Hematopoietic multipotent progenitor cell (in vitro differentiated cells): ENCODE results near the gene SHTN1. TPM values are rescaled to one million over a fixed set of nuclear protein-coding genes. Genes with fewer than 3 reads are reported as not detected.

ENCODE experiments used
- DNase-seq, 3 donors: peaks; one replicate each; pipeline ENCODE4 v3.0.0-alpha.2; 2011 to 2015; ENCODE audit warnings: low read depth in 2 of 3, low spot score in 2 of 3
- total RNA-seq: library from RNA; depleted of rRNA; stranded (reverse); fragments of >200 nt; gene quantifications from one replicate; pipeline ENCODE4 v1.2.3, GENCODE V29; 2012

SHTN1 gene
- total RNA-seq, 1 donor, result 0.54 TPM

DNA sequence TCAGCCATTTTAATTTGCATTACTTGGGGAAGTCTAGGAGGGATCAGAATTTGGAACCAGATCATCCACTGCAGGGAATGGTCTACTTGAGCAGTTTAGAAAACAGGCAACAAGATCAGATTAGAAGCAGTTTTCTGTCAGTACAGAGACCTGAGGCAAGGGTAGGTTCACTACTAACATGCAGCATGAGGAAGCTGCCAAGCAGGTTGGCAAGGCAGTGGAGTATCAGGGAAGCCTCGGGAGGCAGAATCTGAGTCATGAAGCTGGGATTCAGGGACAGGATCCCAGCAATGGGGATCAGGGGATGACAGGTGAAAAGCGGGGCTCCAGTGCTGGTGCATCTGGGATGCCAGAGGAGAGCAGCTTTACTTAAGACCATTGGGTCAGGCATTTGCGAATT lies 127.6 kb downstream of the SHTN1 start:
- DNase-seq, result no peak

DNA sequence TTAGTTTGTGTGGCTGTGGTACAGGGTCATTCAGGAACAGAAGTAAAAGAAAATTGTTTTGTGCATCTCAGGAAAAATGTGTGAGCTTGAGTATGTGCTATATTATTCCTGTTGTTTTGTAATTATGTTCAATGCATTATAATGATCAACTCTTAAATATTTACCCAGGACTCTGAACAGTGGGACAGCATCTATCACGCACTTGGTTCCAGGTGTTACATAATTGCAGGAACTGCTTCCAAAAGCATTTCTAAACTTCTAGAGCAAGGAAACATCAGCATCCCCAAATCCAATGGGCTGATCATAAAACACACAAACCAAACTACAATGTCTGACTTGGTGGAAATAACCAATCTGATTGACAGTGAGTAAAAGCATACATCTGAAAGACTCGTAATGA lies 129.1 kb downstream of the SHTN1 start:
- DNase-seq, result no peak

DNA sequence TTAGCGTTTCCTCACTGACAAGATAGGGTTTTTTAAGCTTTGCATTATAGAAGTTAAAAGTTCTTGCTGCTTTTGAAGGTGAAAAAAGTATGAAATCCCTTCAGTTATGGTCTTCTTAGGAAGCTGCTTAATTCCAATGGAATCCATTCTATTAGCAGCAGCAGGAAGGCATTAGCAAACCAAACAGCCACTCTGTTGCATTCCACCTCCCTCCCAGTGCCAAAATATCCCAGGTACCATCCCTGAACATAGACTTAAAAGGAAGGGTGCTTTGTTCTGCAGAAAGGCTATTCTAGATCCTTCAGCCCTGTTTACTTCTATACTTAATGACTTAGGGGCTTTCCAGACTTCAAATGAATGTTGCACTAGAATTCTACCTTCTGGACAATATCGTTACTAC lies 131.9 kb downstream of the SHTN1 start:
- DNase-seq, result no peak

DNA sequence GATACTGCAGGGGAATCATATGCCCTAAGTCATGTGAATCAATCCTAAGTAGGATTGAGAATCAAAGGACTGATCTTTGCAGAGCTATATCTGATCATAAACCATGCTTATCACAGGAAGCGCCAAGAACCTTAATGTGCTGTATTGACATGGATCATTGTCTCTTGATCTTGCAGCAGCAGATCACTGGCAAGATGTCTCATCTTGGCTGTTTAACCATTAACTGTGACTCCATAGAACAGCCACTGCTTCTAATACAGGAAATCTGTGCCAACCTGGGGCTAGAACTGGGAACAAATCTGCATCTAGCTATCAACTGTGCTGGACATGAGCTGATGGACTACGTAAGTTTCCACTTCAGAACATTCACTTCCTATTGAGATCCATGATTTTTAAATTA lies 134.0 kb downstream of the SHTN1 start:
- no peak for DNase-seq

DNA sequence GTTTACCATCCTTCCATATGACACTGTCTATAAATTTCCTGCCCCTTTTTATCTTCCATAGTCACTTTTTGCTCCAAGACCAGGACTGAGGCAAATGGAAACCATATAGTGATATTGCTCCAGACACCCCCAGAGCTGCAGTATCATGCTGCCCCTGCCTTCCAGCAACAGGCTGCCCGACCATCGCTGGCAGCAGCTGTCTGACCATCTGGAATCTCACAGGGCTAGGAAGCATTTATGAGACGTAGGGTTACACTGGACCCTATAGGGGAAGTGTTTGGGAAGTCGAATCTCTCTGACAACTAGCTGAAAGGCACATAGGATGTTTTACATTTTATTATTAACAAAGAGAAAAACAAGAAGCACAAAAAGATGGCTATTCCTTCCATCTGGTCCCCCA lies 136.3 kb downstream of the SHTN1 start:
- DNase-seq, result no peak

DNA sequence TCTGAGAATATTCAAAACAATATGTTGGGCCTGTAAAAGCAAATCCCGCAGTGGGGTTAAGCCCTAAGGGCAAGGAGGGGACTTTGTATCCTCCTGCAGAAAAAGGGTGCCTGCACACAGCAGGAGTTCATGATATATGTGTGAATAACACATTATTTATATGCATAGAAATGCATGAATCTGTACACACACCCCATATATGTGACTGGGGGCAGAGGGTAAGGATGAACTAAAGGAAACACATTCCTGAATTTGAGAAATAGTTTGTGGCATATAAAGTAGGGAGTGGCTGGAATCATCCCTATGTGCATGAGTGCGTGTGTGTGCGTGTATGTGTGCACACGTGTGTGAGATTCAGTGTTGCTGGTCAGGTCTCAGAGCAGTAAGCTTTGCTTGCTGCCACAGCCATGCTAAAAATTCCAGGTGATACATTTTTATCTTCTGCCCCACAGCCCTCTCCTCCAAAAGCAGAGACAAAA lies 136.8 kb downstream of the SHTN1 start:
- no peak for DNase-seq

DNA sequence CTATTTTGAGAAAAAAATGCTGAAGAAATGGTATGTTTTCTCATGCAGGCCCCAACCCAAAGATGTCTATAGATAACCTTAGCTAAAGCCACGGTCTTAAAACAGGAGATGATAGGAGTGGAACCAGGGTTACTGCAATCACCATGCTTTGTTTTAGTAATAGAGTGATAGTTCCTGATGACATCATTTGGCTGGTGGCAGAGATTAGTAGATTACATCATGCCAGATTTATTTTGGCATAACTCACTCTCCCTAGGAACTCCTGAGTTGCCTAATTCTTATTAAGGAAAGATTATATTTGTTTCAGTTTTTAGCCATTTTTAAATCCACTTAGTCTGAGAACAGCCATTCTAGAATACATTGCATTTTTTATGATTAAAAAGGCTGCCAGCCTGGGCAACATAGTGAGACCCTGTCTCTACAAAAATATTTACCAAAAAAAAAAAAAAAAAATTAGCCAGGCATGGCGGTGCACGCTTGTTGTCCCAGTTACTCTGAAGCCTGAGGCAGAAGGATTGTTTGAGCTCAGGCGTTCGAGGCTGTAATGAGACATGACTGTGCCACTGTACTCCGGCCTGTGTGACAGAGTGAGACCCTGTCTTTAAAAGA lies 137.9 kb downstream of the SHTN1 start:
- DNase-seq, result no peak

DNA sequence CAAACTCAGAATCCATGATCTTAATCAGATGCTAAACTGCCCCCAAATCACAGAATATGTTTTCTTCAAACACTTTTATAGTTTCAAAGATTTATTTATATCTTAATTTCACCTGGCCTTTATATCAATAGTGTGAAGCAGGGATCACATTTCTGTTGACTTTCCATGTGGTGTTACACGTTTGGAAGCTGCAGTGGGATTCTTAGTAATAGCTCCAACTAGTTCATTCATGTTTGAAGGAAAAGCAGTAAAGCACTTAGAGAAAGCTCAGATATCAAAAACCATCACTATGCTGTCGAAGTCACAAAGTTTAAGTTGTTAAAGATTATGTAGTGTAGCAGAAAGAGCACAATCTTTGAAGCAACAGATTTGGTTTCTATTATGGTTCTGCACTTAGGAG lies 138.9 kb downstream of the SHTN1 start:
- DNase-seq, result no peak

DNA sequence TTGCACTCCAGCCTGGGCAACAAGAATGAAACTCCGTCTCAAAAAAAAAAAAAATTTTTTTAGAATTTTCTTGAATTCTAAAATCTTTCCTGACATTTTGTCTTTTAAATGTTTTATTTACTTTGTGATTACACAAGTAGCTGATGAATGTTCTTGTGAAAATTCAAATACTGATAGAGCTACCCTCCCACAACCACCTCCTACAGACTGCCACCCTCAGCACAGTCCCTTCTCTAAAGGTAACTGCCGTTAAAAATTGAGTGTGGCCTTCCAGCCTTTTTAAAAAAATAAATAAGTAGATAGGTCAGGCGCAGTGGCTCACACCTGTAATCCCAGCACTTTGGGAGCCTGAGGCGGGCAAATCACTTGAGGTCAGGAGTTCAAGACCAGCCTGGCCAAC lies 140.6 kb downstream of the SHTN1 start:
- no peak for DNase-seq

DNA sequence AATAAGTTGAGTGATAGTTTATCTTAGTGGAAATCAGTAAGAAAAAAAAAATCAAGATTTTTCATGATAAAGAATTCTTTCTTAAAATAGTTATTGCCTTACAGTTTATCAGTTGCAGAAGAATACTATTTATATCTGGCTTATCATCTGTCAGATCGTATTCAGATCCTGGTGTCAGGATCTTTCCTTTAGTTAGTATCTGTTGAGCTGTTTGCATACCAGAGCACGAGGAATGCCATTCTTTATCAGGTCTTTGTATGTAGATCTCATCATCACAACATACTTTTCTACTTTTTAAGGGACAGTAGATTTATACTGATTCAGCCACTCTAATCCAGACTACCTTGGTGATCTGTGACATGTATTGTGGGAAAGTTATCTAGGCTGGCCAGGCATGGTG lies 143.2 kb downstream of the SHTN1 start:
- no peak for DNase-seq

DNA sequence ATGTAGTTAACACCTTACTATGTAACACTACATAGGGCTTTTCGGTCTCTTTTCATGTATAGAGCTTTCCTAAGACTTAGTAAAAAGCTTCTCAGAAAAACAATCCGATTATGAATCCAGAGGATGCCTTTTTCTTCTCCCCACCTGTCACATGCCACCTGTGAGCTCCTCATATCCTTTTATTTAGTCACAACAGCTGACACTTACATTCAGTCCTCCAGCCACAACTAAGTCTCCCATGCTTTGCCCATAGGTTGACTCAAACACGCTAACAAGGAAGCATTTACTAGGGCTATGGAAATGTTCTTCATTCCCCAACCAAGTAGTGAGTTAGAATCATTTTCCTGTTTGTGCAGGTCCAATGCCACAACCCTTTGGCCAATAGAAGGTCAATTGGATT lies 147.8 kb downstream of the SHTN1 start:
- no peak for DNase-seq

DNA sequence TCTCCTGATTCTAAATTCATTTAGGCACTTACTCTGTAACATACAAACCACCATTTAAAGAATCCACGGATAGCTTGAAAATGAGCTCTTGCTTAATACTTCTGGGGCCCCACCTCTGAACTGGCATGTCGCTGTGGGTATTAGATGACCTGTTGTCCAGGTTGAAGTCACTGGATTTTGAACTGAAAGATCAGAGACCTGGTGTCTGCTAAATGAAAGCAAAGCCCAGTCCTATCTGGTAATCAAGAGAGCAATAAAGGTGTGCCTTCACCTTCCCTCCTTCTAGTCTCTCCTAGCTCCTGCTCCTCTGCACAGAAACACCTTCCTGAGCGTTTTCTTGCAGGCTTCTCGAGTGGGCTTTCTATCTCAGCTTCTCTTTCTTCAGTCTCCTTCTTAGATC lies 151.3 kb downstream of the SHTN1 start:
- no peak for DNase-seq

DNA sequence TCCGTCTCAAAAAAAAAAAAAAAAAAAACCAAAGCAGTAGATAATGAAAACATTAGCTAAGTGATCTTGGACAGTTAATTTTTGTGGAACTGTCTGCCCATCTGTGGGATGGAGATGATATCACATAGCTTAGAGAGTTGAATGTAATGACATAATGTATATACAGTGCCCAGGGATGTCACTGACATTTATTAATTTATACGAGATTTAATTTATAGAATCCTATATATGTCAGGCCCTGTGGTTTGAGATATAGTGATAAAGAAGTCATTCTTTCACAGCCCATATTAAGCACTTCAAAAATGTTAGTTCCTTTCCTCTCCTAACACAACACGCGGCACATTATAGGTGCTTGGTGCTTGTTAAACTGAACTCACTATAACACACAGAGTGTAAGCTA lies 151.7 kb downstream of the SHTN1 start:
- DNase-seq, result no peak

DNA sequence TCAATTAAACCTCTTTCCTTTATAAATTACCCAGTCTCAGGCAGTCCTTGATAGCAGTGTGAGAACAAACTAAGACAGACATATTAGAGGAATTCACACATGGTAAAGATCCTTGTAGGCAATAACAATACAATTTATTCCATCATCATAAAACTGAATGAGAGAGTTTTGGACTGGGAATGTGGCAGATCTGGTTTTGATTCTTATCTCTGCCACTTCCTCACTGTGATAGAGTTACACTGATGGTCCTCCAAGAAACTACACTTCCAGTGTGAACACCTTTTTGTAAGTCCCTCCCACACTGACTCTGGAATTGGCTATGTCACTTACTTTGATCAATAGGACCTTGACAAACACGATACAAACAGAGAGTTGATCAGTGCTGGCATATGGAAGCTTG lies 152.7 kb downstream of the SHTN1 start:
- no peak for DNase-seq

DNA sequence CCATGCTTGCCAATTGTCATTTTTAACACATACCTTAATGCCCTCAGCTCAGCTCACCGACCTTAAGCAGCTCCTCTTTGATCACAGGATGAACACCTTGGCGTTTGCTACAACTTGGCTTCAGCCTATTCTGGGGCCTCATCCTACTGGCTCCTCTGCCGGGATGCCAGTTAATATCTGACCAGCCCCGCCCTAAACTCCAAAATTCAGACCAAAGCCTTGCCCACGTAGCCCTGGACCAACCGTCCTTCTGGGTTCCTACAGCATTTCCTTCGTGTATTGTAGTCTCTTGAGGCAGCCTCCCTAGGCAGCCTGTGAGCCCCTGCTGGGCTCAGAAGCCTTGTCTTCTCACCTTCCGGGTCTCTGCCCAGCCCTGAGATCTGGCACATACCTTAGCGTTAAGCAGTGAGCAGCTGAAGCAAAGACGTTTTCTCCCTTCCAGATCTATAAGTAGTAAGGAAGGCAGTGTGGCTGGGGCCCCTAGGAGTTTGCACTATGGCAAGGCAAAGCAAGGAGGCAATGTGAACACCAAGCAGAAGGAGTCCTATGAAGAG lies 154.9 kb downstream of the SHTN1 start:
- DNase-seq, result no peak

DNA sequence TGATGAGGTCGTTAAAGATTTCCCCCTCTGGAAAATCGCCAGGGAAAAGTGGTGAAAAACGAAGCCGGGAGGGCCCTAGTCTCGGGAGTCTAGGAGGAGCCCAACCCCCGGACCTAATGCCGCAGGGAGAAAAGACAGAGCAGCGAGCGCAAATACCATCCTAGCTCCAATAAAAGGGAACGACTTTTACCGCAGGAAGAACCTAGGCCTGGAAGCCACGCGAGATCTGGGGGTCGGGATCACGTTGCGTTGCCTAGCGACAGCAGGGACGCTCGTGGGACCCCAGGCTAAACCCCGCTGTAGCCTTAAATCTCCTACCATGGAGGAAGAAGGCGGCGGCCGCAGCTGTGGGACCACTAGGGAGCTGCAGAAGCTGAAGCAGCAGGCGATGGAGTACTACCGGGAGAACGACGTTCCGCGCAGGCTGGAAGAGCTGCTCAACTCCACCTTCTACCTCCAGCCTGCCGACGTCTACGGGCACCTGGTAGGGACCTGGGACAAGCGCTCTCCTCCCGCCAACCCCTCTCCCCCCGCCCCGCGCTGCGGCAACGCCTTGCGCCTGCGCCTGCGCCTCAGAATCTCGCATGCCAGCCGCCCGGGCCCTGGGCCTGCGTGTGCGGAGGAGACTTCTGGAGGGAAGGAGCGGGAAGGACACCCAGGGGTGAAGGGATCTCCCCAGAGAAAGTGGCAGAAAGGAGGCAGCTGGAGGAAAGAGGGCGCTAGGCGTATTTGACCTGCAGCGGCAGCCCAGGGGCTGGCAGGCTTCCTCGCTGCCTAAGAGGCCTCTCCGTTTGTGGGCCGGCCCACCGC lies 155.5 kb downstream of the SHTN1 start, which contains the start of gene ENO4:
Gene ENO4 (plus strand): TSS at position 252 of the 810 bp plus-strand sequence. CDS start 68 bp downstream, at position 320.
- DNase-seq, result peak in 2 of 3 donors; percentile 83 to 88

DNA sequence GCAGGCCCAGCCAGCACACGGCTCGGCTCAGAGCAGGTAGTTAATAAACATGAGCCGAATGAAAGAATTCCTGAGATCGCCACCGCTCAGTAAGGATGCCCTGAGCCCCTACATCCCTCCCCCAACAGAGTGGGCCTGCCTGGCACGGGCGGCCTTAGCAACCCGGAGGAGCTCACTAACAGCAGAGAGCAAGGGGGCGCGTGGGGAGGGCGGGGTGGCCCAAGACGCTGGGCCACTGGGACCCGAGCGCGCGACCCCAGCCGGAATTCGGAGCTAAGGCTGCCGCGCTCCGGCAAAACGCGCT lies 156.1 kb downstream of the SHTN1 start:
- peak in 1 of 3 donors; percentile 40 for DNase-seq

DNA sequence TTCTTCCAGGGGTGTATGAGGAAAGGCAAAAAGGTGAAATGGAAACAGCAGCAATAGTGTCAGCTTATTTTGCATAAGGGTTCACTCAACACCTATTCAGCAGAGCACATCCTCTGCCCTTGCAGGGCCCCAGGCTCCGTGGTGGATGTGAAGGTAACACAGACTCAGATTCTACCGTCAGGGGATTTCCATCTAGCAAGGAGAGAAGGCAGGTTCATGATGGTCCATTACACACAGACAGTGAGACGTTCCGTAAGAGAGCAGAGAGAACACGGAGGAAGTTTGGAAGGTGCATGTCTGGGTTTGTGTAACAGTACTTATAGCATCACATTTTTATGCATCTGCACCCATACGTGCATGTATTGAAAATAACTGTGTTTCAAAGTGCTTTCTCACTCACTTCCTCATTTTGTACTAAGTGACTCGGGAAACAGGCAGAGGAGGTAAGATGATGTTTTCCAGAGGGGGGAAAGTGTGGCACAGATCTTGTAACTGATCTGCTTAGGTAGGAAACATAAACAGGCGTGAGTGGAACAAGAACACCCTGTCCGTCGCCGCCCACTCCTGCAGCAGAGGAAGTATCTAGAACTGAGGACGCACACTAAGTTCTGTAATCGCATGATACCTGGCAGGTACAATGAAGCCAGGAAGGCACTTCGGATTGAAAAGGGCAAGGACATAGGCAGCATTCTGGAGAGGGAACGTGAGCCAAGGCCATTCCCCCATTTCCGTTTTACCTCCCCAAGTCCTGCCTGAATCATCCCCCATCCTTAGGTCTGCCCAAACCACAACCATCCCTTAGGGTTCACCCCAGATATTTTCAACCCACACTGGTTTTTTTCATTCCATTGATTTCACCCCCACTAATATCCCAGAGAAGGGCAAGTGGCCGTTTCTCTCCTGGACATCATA lies 156.7 kb downstream of the SHTN1 start:
- DNase-seq, result peak in 1 of 3 donors; percentile 62

DNA sequence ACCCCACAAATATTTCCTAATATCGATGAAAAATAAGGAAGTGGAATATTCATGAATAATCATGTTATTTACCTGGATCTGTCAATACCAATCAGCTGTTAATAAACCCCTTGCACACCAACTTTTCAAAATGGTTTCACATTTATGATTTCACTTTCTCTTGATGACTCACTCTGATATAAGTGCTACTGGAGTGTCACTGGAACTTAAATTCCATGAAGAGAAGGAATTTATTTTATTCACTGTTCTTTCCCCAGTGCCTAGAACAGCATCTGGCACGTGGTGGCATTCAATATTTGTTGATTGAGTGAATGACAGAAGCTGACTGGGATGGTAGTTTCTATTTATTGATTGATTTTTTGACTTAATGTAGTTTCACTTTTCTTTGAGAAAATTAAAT lies 159.2 kb downstream of the SHTN1 start:
- no peak for DNase-seq

DNA sequence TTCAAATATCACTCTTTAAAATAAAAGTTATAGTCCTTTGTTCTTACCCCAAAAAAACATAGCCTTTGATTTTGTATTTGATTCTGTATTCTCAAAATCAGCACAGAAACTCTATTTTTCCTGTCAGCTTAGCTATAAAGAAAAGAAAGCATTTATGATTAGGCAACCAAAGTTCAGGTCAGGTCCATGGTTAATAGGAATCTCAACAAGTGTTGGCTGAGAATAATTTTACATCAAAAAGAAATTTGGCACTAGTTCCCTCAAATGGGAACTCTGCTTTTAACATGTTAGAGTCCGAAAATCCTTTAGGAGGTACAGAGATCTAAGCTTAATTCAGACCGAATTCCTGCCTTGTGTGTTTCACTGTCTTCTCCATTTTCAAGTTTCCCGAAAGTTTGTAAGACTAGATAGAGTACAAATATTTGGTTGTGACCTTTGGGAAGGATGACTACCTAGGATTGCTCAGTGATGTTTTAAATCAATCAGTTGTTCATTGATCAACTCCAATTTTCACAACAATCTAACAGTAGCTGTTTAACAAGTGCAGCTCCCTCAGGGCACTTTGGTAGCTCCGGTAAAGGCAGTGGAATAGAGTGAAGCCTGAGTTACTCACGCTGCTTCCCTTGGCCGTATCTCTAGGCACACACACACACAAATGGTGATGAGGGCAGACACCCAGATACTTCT lies 164.5 kb downstream of the SHTN1 start:
- DNase-seq, result no peak
